RCC 7860 (cell line): ENCODE results near the gene HSD17B14.
"Not testable (repeated sequence)": the region's sequence is repeated elsewhere in the genome, so short reads cannot be mapped to it uniquely, and the experiment has no call there.

Experiments
- DNase-seq: peaks from one replicate; pipeline ENCODE4 v3.0.0-alpha.2; 2015; ENCODE audit warnings: low spot score
- FAIRE-seq: peaks from 2 replicates; lab custom pipeline; 2012; peaks lifted over from hg19 to GRCh38; lab: Jason Lieb, UNC

HSD17B14 gene

GRCh38 chr19:48768171-48768753 is 68.0 kb downstream of the HSD17B14 start:
- not testable (repeated sequence) for DNase-seq, FAIRE-seq

GRCh38 chr19:48765816-48766215 is 70.5 kb downstream of the HSD17B14 start:
- not testable (repeated sequence) for FAIRE-seq

More at GRCh38 chr19:48765816-48766215, 70.5 kb downstream of the HSD17B14 start:
- not testable (repeated sequence) for DNase-seq
